22Rv1 (cell line): ENCODE data around the gene NT5E.

Source experiments
- ZFX ChIP-seq: fragments of 450-650 bp; IDR thresholded peaks from 2 replicates; pipeline ENCODE4 v1.6.1; 2017; ENCODE audit warnings: antibody characterized with exemption, borderline replicate concordance
- TF ChIP-seq, protein P1 (sequence below): fragments of 450-650 bp; IDR thresholded peaks from 2 replicates; pipeline ENCODE4 v1.5.1; 2017; ENCODE audit warnings: mild to moderate bottlenecking

DNA sequence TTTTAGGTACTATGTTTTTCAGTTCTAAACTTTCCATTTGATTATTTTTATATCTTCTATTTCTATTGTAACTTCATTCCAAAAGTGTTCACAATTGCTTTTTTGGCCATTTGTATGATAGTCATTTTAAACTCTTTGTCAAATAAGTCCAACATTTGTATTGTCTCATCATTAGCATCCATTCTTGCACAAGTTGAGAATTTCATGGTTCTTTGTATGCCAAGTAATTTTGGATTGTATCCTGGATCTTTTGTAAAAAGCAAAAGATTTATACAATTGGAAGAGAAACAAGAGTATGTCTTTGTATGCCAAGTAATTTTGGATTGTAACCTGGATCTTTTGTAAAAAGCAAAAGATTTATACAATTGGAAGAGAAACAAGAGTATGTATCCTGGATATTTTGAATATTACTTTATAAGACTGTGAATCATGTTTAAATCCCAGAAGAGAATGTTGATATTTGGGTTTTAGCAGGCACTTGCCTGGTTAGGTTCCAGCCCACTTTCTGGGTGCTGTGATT is 36.9 kb upstream of the NT5E start:
- TF ChIP-seq, protein P1, sequence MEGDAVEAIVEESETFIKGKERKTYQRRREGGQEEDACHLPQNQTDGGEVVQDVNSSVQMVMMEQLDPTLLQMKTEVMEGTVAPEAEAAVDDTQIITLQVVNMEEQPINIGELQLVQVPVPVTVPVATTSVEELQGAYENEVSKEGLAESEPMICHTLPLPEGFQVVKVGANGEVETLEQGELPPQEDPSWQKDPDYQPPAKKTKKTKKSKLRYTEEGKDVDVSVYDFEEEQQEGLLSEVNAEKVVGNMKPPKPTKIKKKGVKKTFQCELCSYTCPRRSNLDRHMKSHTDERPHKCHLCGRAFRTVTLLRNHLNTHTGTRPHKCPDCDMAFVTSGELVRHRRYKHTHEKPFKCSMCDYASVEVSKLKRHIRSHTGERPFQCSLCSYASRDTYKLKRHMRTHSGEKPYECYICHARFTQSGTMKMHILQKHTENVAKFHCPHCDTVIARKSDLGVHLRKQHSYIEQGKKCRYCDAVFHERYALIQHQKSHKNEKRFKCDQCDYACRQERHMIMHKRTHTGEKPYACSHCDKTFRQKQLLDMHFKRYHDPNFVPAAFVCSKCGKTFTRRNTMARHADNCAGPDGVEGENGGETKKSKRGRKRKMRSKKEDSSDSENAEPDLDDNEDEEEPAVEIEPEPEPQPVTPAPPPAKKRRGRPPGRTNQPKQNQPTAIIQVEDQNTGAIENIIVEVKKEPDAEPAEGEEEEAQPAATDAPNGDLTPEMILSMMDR: no peak
- no peak for TF ChIP-seq ZFX
